Posterior vena cava (tissue), 2 donors: ENCODE data around the gene KIRREL3. TPM values are rescaled to one million over a fixed set of nuclear protein-coding genes. Genes with fewer than 3 reads are reported as not detected.

ENCODE experiments used
- DNase-seq: peaks from one replicate; pipeline ENCODE4 v3.0.0-alpha.2; 2020; ENCODE audit warnings: low spot score
- intact Hi-C, 2 donors: fragments of 100-400 bp; cut with DNase I; formaldehyde crosslinking; loops; one replicate each; pipeline versions ENCODE4 v1.14.1 to v1.14.2; 2022 to 2023
- total RNA-seq, 2 donors: library from RNA; stranded (reverse); fragmentation: NEBNext Ultra II Directional; extraction: Animal tissue kit (Norgen Biotek cat#: 25700); gene quantifications; one replicate each; pipeline ENCODE4 v1.2.1, GENCODE V29; 2021
- donor health status: DM: yes; HTN: yes; CAD: no.
- donor health status: DM: yes; HTN: yes; CAD: no.

The KIRREL3 gene
- total RNA-seq, 2 donors from 2014 or later = 0.10 to 0.74 TPM

- intact Hi-C loops = no loop called here
- DNase-seq = no peak
Measured at GRCh38 chr11:126545057-126545555, 455.5 kb downstream of the KIRREL3 start.

DNA sequence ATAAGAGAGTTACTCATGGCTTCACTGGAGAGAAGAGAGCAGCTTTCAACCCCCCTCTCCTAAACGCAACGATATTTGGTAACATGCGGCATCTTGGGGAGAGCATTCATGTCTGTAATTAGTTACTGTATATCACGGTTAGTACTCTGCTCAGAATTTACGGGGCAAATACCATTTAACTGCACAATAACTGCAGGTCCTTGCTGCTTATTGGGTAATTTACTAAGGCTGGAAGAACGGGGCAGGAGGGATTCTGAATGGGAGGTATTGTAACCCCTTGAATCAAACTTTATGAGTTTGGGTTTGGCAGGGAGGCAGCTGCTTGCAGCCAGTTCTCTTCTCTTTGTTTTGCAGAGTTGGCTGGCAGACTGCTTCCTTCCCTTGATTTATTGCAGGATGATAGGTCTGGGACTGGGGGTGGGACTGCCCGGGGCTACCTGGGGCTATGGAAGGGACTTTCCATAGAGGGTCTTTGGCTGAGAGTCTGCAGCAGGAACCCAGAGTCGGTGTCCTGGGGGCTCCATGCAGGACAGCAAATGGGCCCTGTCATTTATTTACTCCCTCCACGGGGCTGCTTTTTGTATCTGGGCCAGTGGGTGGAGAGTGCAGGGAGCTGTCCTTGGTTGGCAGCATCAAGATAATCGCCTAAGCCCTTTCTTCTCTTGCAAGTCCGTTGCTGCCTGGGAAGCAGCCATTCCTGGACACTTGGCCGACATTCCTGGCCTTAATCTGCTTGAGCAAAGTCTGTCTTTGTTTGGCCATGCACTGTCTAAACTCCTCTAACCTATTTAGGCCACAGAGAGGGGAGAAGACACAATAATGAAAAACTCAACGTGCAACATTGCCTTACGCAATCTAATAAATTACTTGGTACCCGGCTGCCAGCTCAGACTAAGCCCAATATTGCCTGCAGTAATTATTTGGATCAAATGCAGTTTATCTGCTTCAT lies 456.2 kb downstream of the KIRREL3 start:
- intact Hi-C loops = no loop called here
- no peak for DNase-seq

GRCh38 chr11:126543691-126544090 lies 456.9 kb downstream of the KIRREL3 start:
- no peak for DNase-seq
- intact Hi-C loops = no loop called here

GRCh38 chr11:126542334-126543015 lies 458.1 kb downstream of the KIRREL3 start:
- DNase-seq = no peak
- intact Hi-C loops = no loop called here

- intact Hi-C loops = no loop called here
- DNase-seq = no peak
Measured at GRCh38 chr11:126538071-126538470, 462.5 kb downstream of the KIRREL3 start.

GRCh38 chr11:126537492-126537891 lies 463.1 kb downstream of the KIRREL3 start:
- no peak for DNase-seq
- intact Hi-C loops = no loop called here

DNA sequence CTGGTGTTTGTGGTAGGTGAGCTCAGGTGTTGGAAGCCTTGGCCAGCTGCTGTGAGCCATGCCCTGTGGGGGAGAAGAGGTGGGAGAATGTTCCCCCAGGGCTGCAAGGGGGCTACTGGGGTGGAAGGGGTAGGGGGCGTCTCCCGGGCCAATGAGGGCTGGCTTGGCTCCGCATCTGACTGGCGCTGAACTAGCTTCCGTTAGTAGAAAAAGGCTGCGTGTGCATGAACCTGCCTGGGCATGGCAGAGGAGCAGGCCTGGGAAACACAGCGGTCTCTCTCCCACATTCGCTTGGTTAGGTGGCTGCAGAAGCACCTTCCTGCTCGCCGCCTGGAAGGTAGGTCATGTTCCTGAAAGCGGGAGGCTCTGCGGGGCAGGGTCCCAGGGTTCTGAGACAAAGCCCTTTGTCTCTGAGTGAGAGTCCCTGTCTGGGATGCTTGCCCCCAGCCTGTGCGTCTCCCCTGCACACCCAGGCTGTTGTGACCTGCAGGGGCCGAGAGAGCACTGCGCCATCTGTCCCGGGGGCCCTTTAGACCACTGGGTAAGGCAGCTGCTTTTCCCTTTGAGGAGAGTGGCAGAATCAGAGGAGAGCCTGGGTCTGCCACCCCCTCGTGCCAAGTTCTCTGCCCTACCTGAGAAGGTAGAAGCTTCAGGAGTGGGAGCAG lies 466.3 kb downstream of the KIRREL3 start:
- intact Hi-C loops = no loop called here
- DNase-seq = no peak

DNA sequence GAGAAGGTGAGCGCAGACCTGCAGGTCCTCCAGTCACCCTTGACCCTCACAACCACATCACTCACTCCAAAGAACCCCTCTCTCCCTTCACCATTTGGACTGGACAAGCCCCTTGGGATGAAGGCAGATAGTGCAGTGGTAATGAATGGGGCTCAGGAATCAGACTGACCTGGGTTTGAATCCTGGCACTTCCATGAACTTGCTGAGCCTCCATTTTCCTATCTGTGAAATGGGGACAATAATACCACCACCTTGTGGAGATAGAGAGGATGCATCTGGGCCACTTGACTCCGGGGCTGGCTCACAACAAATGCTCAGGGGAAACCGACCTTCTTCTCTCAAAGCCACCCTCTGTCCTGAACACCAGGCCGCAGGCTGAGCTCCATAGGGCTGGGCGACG lies 467.0 kb downstream of the KIRREL3 start:
- no peak for DNase-seq

DNA sequence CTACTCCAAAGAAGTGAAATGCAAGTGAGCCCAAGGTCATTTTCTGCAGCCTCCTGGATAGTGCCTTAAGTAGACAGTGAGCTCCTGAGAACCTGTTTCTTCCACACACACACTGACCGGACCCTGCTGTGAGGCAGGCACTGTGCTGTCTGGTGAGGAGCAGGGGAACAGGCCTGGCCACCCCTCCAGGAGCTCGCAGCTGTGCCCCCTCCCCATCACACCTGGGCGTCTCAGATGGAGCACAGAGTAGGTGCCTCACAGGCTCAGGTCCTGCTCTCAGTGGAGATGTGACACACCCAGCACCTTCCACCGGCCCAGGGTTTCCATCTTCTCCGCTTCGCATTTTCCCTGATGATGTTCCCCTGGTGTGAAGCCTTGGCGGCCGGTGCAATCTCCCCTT lies 470.2 kb downstream of the KIRREL3 start:
- DNase-seq = no peak
- intact Hi-C loops = no loop called here

More for the DNA sequence above, 467.0 kb downstream of the KIRREL3 start:
- intact Hi-C loops = no loop called here

DNA sequence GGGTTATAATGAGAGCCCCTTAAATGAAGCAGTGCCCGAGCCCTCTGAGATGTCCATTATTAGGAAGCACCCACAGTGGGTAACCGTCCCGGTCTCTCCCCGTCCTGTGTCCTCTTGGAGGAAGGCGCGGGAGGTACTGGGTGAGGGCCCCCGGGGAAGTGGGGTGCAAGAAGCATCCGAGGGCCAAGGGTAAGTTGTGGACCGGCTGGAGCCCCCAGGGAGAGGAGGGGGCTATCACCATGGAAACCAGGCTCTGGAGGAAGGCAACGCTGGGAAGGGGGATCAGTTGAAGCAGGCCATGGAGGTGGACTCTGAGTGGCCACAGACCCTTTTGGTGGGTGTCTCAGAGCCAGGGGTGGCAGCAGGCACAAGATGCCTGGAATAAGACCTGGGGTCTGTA lies 471.5 kb downstream of the KIRREL3 start:
- intact Hi-C loops = no loop called here
- peak; percentile 54 for DNase-seq

DNA sequence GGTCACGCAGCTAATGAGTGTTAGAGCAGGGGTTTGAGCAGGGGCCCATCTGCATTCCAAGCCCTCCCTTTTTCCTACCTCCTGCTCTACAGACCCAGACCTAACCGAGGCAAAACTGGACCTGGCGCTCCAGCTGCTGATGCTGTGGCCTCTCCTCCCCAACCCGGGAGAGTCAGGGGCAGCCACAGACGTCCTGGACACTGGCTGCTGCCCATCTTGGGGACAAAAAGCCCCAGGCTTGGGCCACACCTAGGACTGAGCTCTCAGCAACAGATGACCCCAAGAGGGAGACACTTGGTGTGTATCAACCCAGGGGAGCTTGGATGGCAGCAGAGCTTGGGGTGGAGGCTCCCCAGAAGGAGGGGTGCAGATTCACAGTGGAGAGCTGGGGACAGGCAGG lies 472.5 kb downstream of the KIRREL3 start:
- peak; percentile 61 for DNase-seq
- intact Hi-C loops = no loop called here

DNA sequence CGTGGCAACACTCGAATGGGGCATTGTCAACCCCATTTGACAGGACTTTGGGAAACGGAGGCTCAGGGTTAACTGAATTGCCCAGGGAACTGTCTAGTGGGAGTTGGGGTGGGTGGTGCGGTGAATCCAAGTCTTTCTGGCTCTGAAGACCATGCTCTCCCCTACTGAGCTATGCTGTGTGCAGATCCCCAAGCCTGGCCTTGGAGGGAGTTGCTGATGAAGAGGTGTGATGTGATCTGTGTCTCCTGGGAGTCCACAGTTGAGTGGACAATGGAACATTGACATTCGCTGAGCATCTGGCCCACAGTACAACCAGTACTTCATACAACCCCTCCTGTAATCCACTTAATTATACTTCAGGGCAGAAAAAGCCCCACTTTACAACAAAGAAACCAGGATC lies 472.9 kb downstream of the KIRREL3 start:
- intact Hi-C loops = no loop called here
- DNase-seq = no peak

DNA sequence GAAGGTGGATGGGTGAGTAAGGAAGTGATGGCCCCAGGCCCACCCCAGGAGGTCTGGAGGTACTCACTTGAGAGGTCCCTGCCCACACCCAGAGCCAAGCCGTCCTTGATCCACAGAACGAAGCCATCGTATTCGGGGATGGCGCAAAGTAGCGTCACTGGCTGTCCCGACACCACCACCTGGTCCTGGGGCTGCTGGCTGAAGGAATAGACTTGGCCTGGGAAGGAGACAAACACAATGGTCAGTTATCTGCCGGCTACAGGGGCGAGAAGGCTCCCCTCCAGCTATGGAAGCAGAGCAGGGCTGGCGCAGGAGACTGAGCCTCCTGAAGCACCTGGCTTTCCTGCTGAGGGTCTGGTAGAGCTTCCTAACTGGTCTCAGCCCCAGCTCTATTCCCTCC lies 474.1 kb downstream of the KIRREL3 start:
- peak; percentile 51 for DNase-seq
- intact Hi-C loops = no loop called here

GRCh38 chr11:126525702-126526101 lies 474.9 kb downstream of the KIRREL3 start:
- intact Hi-C loops = no loop called here
- no peak for DNase-seq

DNA sequence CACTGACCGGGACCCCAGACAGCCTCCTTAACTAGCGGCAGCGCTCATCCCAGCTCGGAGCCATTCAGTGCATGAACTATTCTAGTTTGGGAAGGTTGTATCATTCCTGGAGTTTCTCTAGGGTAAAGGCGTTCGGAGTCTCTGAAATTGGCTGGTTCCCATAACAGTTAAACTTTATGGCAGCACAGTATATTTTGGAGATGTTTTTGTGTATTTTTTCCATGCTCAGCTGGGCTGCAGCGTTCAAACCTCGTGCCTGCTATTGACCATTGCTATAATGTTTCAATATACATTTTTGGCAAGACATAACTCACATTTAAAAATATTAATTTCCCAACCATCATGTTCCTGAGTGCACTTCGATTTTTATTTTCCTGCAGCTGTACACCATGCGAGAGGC lies 475.4 kb downstream of the KIRREL3 start:
- intact Hi-C loops = no loop called here
- DNase-seq = peak; percentile 63

DNA sequence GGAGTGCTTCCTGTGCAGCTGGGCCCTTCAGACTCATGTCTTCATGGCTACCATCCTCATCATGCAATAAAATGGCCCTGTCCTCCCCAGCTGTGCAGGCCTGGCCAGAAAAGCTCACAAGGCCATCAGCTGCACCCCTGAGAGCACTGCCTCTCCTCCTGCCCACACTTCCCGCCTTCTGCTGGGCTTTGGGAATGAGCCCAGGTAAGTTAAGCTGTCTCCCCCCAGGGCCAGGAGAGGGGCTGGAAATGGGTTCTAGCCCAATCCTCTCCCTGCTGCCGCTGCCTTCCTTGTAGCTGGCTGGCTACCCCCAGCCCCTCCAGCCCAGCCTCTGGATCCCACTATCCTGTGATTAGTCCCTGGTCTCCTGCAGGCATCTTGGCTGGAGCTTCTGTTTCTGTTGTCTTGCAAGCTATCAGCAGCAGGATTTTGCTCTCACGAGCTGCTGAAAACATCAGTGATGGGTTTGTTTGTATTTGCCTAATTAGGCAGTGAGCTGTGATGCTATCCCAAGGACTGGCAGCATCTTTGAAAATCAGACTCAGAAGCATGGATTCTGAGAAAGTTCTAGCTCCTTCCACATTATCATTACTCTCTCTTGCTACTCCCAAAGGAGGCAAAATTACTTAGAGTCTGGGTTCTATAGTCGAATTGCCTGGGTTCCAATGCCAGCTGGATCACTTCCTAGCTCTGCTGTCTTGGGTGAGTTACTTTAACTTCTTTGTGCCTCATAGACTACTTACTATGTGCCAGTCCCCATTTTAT lies 476.9 kb downstream of the KIRREL3 start:
- intact Hi-C loops = no loop called here
- peak; percentile 59 for DNase-seq

GRCh38 chr11:126522606-126523005 lies 478.0 kb downstream of the KIRREL3 start:
- intact Hi-C loops = no loop called here
- DNase-seq = peak; percentile 32

DNA sequence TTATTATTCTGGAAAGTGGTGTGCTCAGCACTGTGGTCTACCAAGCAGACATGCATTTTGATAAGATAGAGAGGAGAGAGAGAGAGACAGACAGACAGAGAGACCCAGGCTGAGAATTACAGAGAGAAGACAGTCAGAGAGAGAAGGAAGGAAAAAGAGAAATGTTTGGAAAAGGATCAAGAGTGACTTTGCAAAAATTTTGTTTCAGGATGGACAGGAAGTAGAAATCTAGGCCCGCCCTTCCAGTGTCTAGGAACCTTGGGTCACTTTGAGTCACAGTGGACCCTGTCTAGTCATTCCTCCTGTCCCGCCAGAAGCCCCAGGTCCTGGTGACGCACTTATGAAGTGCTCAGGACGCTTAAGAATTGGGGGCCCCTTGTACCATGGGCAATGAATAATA lies 478.4 kb downstream of the KIRREL3 start:
- DNase-seq = no peak
- intact Hi-C loops = no loop called here

- intact Hi-C loops = no loop called here
- peak; percentile 64 for DNase-seq
Measured at GRCh38 chr11:126521196-126521595, 479.4 kb downstream of the KIRREL3 start.
